Stimulated activated naive CD8-positive, alpha-beta T cell treated with anti-CD3 and anti-CD28 coated beads, Interleukin-15, Interleukin-2, amounts not matched to agents 100 ng/mL and 50 ng/mL, for 24 hours (primary cell): Measurements from ENCODE around the gene FILIP1.
"Not testable (repeated sequence)": the region's sequence is repeated elsewhere in the genome, so short reads cannot be mapped to it uniquely, and the experiment has no call there.

Experiments used
- H3K27ac Mint-ChIP-seq: one replicate; pipeline ENCODE4 v1.8.0; 2021; ENCODE audit warnings: mild to moderate bottlenecking, mixed read lengths
- H3K27me3 Mint-ChIP-seq: one replicate; pipeline ENCODE4 v1.8.0; 2021; ENCODE audit warnings: mixed read lengths
- H3K36me3 Mint-ChIP-seq: one replicate; pipeline ENCODE4 v1.8.0; 2021; ENCODE audit warnings: low read depth, mixed read lengths
- H3K4me1 Mint-ChIP-seq: one replicate; pipeline ENCODE4 v1.8.0; 2021; ENCODE audit warnings: low read depth, mixed read lengths
- H3K4me3 Mint-ChIP-seq: one replicate; pipeline ENCODE4 v1.8.0; 2021; ENCODE audit warnings: mild to moderate bottlenecking, mixed read lengths
- H3K9me3 Mint-ChIP-seq: one replicate; pipeline ENCODE4 v1.8.0; 2021; ENCODE audit warnings: mixed read lengths

The FILIP1 gene

DNA sequence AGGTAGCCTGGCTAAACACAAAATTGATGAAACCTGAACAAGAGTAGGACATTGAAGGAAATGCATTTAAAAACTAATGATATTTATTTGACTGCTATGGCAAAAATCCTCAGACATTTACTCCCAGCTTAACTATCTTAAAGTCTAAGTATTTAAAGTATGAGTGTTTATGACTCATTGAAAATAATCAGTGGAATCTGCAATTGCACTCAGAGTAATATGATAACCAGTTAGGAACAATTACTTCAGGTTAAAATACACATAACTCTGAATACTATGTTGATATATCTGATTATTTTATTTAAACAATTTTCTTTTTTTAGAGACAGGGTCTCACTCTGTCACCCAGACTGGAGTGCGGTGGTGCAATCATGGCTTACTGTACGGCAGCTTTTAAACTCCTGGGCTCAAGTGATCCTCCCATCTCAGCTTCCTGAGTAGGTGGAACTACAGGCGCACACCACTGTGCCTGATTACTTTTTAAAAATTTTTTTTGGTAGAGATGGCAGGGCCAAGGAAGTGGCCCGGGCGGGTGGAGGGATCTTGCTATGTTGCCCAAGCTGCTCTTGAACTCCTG is 43.9 kb downstream of the FILIP1 start:
- no peak overlapping the region for H3K27ac Mint-ChIP-seq
- H3K27me3 Mint-ChIP-seq = peaks cover 15% of the 10 kb centered on the region
- H3K36me3 Mint-ChIP-seq = no peaks in the 10 kb centered on the region
- no peak overlapping the region for H3K4me3 Mint-ChIP-seq
- no peaks in the 10 kb centered on the region for H3K4me1 Mint-ChIP-seq
- H3K9me3 Mint-ChIP-seq = no peaks in the 10 kb centered on the region

DNA sequence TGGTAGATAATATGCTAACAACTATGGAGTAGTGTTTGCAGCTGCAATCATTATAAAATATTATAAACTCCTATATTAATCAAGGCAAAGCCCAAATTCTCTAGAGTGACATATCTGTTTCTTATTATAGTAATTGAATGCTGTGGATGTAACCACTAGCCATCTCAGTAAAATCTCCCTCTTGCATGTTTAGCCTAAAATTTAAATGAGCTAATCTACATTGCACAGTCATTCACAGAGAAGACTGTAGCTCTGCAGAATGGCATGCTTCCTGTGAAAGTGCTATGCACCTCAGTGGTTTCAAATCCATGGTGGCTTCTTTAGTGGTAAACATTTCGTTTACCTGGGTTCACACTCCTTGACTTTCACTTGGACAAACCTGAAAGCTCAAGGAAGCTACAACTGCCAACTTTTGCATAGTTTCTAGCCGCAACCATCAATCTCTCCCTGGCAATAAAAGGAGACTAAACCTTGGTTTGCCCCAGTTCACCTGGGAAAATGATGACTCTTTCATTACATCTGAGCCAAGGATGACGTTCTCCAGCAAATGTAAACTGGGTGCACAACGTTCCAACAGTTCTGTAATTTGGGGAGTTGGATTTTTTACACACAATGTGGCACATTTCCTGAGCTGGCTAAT is 47.2 kb downstream of the FILIP1 start:
- Mint-ChIP-seq H3K4me1 (no peaks in the 10 kb centered on the region), H3K9me3 (no peaks in the 10 kb centered on the region), H3K27ac (no peak overlapping the region), H3K36me3 (no peaks in the 10 kb centered on the region), H3K4me3 (no peak overlapping the region), H3K27me3 (peaks cover 15% of the 10 kb centered on the region)

DNA sequence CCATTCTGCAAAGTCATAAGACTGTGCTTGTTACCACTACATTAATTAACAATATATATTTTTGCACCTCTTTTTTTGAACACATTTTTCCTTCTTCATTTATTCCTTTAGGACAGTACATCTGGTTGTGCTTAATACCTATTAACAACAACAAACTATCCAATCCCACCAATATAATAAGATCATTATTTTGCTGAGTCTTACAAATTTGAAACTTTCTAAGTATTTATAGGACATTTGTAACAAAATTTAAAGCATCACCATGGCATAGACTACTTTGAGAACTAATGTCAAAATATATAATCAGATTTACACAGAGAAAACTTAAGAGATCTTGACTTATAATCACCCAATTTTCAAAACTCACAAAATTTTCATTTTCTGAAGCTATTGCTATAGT is 47.9 kb downstream of the FILIP1 start:
- Mint-ChIP-seq H3K4me1 (no peaks in the 10 kb centered on the region), H3K9me3 (no peaks in the 10 kb centered on the region), H3K36me3 (no peaks in the 10 kb centered on the region), H3K27me3 (peaks cover 15% of the 10 kb centered on the region), H3K4me3 (no peak overlapping the region), H3K27ac (no peak overlapping the region)

DNA sequence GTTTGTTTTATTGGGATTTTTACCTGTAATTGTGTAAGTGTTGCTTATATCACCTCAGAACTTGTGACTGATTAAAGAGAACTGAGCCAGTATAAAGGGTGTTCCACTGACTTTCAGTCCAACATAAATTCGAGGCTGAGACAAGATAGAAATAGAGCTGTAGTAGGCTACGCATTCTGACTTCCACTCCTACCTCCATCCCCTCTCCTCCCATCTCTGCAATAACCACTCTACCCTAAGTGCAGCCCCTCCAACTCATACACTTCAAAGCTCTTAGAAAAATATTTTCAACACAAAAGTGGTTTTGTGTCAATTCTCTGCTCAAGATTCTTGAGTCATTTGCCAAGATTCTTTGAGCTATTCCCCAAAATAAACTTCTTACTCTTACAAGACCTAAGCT is 48.7 kb downstream of the FILIP1 start:
- Mint-ChIP-seq H3K36me3 (no peaks in the 10 kb centered on the region), H3K27me3 (peaks cover 15% of the 10 kb centered on the region), H3K9me3 (no peaks in the 10 kb centered on the region), H3K4me1 (no peaks in the 10 kb centered on the region), H3K27ac (no peak overlapping the region), H3K4me3 (no peak overlapping the region)

DNA sequence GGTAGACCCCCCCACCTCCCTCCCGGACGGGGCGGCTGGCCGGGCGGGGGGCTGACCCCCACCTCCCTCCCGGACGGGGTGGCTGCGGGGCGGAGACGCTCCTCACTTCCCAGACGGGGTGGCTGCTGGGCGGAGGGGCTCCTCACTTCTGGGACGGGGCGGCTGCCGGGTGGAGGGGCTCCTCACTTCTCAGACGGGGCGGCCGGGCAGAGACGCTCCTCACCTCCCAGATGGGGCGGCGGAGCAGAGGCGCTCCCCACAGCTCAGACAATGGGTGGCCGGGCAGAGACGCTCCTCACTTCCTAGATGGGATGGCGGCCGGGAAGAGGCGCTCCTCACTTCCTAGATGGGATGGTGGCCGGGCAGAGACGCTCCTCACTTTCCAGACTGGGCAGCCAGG is 51.7 kb downstream of the FILIP1 start:
- H3K27ac Mint-ChIP-seq, H3K36me3 Mint-ChIP-seq, H3K27me3 Mint-ChIP-seq, H3K9me3 Mint-ChIP-seq, H3K4me1 Mint-ChIP-seq, H3K4me3 Mint-ChIP-seq: not testable (repeated sequence)

DNA sequence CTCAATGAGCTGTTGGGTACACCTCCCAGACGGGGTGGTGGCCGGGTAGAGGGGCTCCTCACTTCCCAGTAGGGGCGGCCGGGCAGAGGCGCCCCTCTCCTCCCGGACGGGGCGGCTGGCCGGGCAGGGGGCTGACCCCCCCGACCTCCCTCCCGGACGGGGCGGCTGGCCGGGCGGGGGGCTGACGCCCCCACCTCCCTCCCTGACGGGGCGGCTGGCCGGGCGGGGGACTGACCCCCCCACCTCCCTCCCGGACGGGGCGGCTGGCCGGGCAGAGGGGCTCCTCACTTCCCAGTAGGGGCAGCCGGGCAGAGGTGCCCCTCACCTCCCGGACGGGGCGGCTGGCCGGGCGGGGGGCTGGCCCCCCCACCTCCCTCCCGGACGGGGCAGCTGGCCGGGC is 52.1 kb downstream of the FILIP1 start:
- H3K4me1 Mint-ChIP-seq, H3K9me3 Mint-ChIP-seq, H3K36me3 Mint-ChIP-seq, H3K27me3 Mint-ChIP-seq, H3K27ac Mint-ChIP-seq, H3K4me3 Mint-ChIP-seq: not testable (repeated sequence)

DNA sequence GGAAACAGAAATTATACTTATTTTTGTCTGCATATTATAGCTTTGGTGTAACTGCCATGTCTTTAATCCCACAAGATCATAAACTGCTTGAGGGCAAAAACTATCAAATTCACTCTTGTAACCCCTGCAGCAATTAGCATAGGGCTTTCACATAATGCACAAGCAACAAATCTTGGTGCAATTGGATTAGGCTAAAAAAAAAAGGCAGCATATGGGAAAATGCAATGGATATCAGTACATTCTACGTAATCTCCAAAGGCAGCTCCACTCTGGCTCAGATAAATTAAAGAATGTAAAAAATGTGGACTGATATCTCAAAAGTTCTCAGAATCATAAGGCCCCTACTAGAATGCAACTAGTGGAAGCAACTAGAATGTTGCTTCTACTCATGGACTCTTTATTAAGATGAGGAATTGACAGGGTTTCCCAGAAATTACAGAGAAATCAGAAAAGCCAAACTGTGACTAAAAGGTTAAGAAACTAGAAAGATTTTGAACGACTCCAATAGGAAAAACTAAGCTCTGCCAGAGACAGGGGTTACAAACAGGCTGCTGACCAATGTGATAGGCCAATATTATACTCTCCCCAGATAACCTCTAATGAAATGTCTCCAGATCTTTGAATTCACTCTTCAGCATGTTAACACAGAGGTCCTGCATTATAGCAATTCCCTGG is 55.0 kb downstream of the FILIP1 start:
- Mint-ChIP-seq H3K27ac (no peak overlapping the region), H3K9me3 (no peaks in the 10 kb centered on the region), H3K36me3 (no peaks in the 10 kb centered on the region), H3K4me1 (no peaks in the 10 kb centered on the region), H3K27me3 (no peaks in the 10 kb centered on the region), H3K4me3 (no peak overlapping the region)

DNA sequence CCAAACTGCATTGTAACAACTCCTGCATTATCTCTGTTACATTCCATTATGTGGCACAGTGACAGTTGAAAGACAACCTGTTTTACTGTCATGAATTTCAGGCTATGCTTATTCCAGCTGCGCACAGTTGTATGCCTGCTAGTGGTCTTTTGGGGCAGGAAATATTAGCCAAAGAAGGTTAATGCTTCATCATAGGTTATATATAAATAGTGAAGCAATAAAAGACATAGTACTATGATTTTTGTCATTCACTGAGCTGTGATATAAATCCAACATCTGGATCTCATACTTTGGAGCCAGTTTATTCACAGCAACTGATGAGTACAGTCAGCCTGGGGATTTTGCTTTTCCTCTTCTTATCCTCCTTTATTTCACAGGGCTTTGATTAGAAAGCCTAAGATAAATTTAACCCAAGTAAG is 55.6 kb downstream of the FILIP1 start:
- Mint-ChIP-seq H3K4me1 (no peaks in the 10 kb centered on the region), H3K27me3 (no peaks in the 10 kb centered on the region), H3K9me3 (no peaks in the 10 kb centered on the region), H3K27ac (no peak overlapping the region), H3K4me3 (no peak overlapping the region), H3K36me3 (no peaks in the 10 kb centered on the region)

DNA sequence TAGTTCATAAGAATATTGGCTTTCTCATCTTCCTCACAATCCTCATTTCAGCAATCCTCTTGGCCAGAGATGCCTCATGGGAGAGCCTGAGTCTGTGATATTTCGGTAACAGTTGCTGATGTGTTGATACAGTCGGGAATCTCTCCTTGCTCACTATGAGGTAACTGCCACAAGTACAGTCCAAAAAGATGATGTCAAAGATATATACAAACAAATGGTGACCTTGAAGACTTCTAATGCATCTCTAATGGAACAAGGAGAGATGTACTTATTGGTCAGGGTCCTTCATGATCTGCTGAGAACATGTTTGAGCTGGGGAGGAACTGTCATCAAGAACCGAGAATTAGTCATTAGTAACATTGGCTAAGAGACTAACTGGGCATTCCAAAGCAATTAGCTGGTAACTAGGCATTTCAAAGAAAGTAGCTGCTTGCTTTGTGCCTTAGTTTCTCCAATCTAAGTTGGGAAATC is 56.1 kb downstream of the FILIP1 start:
- H3K4me1 Mint-ChIP-seq = no peaks in the 10 kb centered on the region
- H3K27ac Mint-ChIP-seq = no peak overlapping the region
- no peaks in the 10 kb centered on the region for H3K36me3 Mint-ChIP-seq
- H3K9me3 Mint-ChIP-seq = no peaks in the 10 kb centered on the region
- H3K4me3 Mint-ChIP-seq = no peak overlapping the region
- H3K27me3 Mint-ChIP-seq = no peaks in the 10 kb centered on the region

DNA sequence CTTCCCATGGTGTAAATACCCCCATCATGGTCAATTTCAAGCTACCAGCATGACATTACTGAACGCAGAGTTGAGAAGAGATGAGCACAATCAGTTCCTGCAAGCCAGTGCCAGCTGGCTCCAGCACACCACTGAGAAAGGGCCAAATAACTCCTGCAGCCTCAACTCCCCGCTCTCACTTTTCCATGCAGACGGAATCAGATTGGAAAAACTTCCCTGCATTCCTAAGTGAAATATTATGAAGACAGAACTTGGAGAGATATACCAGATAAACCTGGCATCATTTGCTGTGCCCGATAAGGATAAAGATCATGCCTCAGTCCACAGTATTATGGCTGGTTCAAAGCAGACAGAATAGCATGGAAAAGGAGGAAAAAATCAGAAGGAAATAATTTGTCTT is 56.7 kb downstream of the FILIP1 start:
- Mint-ChIP-seq H3K9me3 (no peaks in the 10 kb centered on the region), H3K27ac (no peak overlapping the region), H3K36me3 (no peaks in the 10 kb centered on the region), H3K27me3 (no peaks in the 10 kb centered on the region), H3K4me1 (no peaks in the 10 kb centered on the region), H3K4me3 (no peak overlapping the region)

DNA sequence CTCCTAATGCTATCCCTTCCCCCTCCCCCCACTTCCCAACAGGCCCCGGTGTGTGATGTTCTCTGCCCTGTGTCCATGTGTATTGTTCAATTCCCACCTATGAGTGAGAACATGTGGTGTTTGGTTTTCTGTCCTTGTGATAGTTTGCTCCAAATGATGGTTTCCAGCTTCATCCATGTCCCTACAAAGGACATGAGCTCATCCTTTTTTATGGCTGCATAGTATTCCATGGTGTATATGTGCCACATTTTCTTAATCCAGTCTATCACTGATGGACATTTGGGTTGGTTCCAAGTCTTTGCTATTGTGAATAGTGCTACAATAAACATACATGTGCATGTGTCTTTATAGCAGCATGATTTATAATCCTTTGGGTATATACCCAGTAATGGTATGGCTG is 60.8 kb downstream of the FILIP1 start:
- H3K4me1 Mint-ChIP-seq, H3K36me3 Mint-ChIP-seq, H3K4me3 Mint-ChIP-seq, H3K27ac Mint-ChIP-seq, H3K27me3 Mint-ChIP-seq, H3K9me3 Mint-ChIP-seq: not testable (repeated sequence)

DNA sequence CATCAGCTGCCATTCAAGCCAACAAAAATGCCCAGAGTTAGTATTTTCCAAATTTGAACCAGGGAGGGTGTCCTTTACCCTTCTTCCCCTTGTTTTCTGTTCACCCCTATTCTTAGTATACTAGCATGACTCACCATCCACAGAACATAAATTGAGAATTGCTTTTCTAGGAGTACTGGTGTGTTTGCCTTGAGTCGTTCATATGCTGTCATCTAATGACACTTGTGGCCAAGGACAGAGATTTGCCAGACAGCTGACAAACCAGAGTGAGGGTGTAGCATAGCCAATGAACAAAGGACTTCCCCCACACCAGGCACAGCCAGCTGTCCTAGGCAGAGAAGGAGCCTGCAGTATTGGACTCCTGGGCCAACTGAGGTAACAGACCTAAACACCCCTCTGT is 62.2 kb downstream of the FILIP1 start:
- H3K4me1 Mint-ChIP-seq = no peaks in the 10 kb centered on the region
- no peaks in the 10 kb centered on the region for H3K36me3 Mint-ChIP-seq
- H3K9me3 Mint-ChIP-seq = peaks cover 9% of the 10 kb centered on the region
- H3K27me3 Mint-ChIP-seq = peaks cover 10% of the 10 kb centered on the region
- H3K4me3 Mint-ChIP-seq = no peak overlapping the region
- no peak overlapping the region for H3K27ac Mint-ChIP-seq

DNA sequence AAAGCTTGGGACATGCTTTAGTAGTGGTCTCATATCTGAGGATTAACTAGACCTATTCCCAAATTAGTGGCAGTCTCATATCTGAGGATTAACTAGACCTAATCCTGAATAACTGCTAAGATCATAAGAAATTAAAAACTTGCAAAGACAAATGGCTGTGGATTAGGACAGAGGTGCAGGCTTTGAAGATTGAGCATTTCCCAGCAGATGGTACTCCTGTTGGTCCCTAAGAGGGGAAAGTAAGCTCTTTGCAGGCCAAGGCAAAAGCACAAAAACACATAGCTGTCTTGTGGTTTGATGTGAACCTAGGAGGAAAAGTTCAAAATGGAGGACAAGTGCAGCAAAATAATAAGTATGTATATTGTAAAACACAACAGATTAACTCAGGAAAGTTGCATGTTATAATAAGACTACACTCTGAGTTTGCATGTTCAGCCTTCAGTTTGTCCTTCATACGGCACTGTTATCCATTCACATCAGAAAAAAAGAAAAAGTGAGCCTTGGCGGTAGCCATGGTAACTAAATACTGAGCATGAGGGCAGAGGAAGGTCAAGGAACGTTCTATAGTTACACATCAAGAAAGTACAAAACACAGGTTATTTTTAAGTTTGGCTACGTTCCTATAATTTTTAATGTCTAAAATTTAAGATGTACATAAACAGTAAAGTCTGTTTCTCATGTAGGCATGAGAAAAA is 62.8 kb downstream of the FILIP1 start:
- no peaks in the 10 kb centered on the region for H3K36me3 Mint-ChIP-seq
- H3K4me1 Mint-ChIP-seq = peaks cover under 1% of the 10 kb centered on the region
- no peak overlapping the region for H3K4me3 Mint-ChIP-seq
- H3K27ac Mint-ChIP-seq = no peak overlapping the region
- peaks cover 9% of the 10 kb centered on the region for H3K9me3 Mint-ChIP-seq
- H3K27me3 Mint-ChIP-seq = peaks cover 10% of the 10 kb centered on the region

DNA sequence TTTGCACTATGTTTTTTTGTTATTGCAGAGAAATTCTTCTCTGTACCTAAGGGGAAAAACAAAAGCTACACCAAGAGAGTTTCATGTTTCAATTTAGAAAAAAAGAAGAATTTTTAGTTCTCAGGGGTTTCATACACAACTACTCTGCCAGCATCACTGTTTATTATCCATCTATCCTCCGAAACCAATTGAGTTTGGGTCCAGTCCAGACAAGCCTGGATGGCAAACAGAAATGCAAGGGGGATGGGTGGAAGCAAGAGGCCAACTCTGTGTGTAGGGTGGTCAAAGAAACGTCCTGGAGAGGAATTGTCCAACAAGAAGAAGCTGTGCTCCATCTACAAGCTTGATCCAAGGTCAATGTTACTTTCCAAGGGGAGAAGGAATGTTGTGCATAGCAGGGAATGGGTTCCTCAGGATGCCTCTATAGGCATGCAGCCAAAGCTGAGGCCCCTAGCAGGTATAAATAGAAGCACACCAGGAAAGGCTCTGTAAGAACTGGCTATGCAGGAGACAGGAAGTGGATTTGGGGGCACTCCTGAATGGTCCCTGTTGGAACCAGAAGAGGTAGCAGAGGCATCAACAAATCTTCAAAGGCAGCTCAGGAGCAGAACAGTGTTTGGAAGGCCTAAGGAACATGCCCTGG is 64.4 kb downstream of the FILIP1 start:
- no peak overlapping the region for H3K4me3 Mint-ChIP-seq
- H3K27ac Mint-ChIP-seq = no peak overlapping the region
- peaks cover 12% of the 10 kb centered on the region for H3K4me1 Mint-ChIP-seq
- H3K36me3 Mint-ChIP-seq = no peaks in the 10 kb centered on the region
- peaks cover 10% of the 10 kb centered on the region for H3K27me3 Mint-ChIP-seq
- H3K9me3 Mint-ChIP-seq = peaks cover 9% of the 10 kb centered on the region

DNA sequence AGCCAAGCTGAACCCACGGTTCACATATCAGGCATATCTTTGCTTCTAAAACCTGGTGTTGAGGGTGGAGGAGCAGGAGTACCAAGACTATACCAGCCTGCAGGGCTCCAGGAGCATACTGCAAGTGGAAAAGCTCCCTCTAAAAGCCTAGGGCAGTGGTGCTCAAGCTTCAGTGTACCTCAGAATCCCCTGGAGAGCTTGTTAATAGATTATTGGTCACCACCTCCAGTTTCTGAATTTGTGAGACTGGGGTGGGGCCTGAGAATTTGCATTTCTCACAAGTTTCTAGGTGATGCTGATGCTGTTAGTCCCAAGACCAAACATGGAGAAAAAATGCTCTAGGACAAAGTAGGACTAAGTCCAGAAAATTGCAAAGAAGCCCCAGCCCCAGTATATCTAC is 65.4 kb downstream of the FILIP1 start:
- no peak overlapping the region for H3K4me3 Mint-ChIP-seq
- no peaks in the 10 kb centered on the region for H3K36me3 Mint-ChIP-seq
- peaks cover 12% of the 10 kb centered on the region for H3K4me1 Mint-ChIP-seq
- H3K9me3 Mint-ChIP-seq = peaks cover 9% of the 10 kb centered on the region
- peaks cover 10% of the 10 kb centered on the region for H3K27me3 Mint-ChIP-seq
- H3K27ac Mint-ChIP-seq = no peak overlapping the region
